ENCODE data around the gene GGCX. TPM values are rescaled to one million over a fixed set of nuclear protein-coding genes. Genes with fewer than 3 reads are reported as not detected.

GGCX gene
- total and polyA plus RNA-seq, 9 of the 15 experiments (the other 6 are each of a cell fraction or from before 2014, with no cell fraction given): 14.4 to 47.1 (median 28.1) TPM

DNA sequence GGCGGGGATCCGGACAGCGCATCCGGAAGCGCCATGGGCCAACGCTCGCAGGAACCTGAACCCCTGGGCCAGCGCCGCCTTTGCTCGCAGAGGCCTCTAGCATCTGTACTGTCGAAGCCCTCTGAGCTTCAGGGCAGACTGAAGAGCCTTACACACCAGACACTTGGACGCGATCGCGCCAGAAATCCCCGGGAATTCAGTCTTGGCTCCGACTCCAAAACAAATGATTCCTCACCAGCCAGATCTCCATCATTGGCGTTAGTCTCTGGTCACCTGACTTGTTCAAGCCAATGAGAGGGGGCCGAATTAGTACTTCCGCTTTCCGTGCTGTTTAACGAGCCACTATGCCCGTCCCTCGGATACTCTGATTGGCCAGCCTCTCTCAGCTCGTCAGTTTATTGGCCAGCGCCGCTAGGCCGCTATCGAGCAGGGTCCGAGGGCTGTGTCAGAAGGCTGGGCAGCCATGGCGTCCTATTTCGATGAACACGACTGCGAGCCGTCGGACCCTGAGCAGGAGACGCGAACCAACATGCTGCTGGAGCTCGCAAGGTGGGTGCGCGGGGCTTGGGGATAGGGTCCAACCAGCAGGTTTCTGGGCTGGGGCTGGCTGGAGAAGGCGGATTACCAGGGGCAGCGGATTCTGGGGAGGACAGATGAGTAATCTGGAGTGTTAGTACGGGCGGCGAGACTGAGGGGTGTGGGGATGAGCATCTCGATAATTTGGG is 34.2 kb upstream of the GGCX start, which contains the start of gene RNF181 (continued):
- peak; percentile 69; the same call in 1 of the 2 replicates for TF ChIP-seq GTF2F1 (IDR thresholded peaks at IDR 0.05; ENCODE audit: low read depth, low read length)
- TF ChIP-seq TBP (optimal IDR thresholded peaks at IDR 0.05; ENCODE audit: low read depth, low read length): peak; percentile 88
- 0 out of 2 replicates have a peak, but pooled peaks have one; percentile 65 for TF ChIP-seq ERF (CRISPR knock-in tag; IDR thresholded peaks at IDR 0.05)
- TF ChIP-seq POLR2A (conservative IDR thresholded peaks at IDR 0.05): peak; percentile 93
- TF ChIP-seq NCOR1 (IDR thresholded peaks at IDR 0.05): no peak
- no peak for TF ChIP-seq TCFL5 (CRISPR knock-in tag; conservative IDR thresholded peaks at IDR 0.05)
- TF ChIP-seq, protein P1, sequence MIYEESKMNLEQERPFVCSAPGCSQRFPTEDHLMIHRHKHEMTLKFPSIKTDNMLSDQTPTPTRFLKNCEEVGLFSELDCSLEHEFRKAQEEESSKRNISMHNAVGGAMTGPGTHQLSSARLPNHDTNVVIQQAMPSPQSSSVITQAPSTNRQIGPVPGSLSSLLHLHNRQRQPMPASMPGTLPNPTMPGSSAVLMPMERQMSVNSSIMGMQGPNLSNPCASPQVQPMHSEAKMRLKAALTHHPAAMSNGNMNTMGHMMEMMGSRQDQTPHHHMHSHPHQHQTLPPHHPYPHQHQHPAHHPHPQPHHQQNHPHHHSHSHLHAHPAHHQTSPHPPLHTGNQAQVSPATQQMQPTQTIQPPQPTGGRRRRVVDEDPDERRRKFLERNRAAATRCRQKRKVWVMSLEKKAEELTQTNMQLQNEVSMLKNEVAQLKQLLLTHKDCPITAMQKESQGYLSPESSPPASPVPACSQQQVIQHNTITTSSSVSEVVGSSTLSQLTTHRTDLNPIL (CRISPR knock-in tag; IDR thresholded peaks at IDR 0.05): no peak
- TF ChIP-seq U2AF2 (optimal IDR thresholded peaks at IDR 0.05; ENCODE audit: low read depth, low read length): no peak
- no peak for TF ChIP-seq ZBED1 (IDR thresholded peaks at IDR 0.05)
- TF ChIP-seq PYGO2 (tag; IDR thresholded peaks at IDR 0.05): no peak
- no peak for TF ChIP-seq CHD4 (IDR thresholded peaks at IDR 0.05; ENCODE audit: insufficient read depth, insufficient replicate concordance, low read depth, low read length, poor library complexity, severe bottlenecking)
- no peak for TF ChIP-seq PCBP2 (IDR thresholded peaks at IDR 0.05; ENCODE audit: low read depth, low read length, poor library complexity, severe bottlenecking)
- TF ChIP-seq STAT5A (IDR thresholded peaks at IDR 0.05; ENCODE audit: borderline replicate concordance, low read length): no peak
- no peak for TF ChIP-seq ZNF507 (tag; conservative IDR thresholded peaks at IDR 0.05)
- TF ChIP-seq ZKSCAN8 (CRISPR knock-in tag; IDR thresholded peaks at IDR 0.05): no peak
- no peak for TF ChIP-seq ZNF3 (CRISPR knock-in tag; IDR thresholded peaks at IDR 0.05)
- TF ChIP-seq CBFB (CRISPR knock-in tag; IDR thresholded peaks at IDR 0.05): no peak
- TF ChIP-seq HMGN3 (IDR thresholded peaks at IDR 0.05; ENCODE audit: borderline replicate concordance, extremely low read depth, insufficient read length, low read depth, low read length): peak; percentile 47
- peak; percentile 93 for TF ChIP-seq POLR2G (IDR thresholded peaks at IDR 0.05; ENCODE audit: low read depth, low read length)
- no peak for TF ChIP-seq GATAD2A (IDR thresholded peaks at IDR 0.05)
- TF ChIP-seq, protein P2, sequence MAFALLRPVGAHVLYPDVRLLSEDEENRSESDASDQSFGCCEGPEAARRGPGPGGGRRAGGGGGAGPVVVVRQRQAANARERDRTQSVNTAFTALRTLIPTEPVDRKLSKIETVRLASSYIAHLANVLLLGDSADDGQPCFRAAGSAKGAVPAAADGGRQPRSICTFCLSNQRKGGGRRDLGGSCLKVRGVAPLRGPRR (CRISPR knock-in tag; IDR thresholded peaks at IDR 0.05): no peak
- TF ChIP-seq ZNF23 (CRISPR knock-in tag; IDR thresholded peaks at IDR 0.05): 0 out of 2 replicates have a peak, but pooled peaks have one; percentile 20
- TF ChIP-seq SIN3A (IDR thresholded peaks at IDR 0.05; ENCODE audit: borderline replicate concordance in 2 of 2, control insufficient read depth in 1 of 2, low read depth in 2 of 2, low read length in 2 of 2): peak; percentile 58 to 68; a peak in 2 of 4 replicates
- no peak for TF ChIP-seq RBM39 (optimal IDR thresholded peaks at IDR 0.05; ENCODE audit: low read depth, low read length)
- no peak for TF ChIP-seq SMARCB1 (IDR thresholded peaks at IDR 0.05; ENCODE audit: insufficient read length, low read depth)
- TF ChIP-seq RBM22 (IDR thresholded peaks at IDR 0.05; ENCODE audit: low read depth, low read length, poor library complexity, severe bottlenecking): no peak
- TF ChIP-seq CHD1 (IDR thresholded peaks at IDR 0.05; ENCODE audit: low read length): no peak
- TF ChIP-seq MED1 (CRISPR knock-in tag; IDR thresholded peaks at IDR 0.05; ENCODE audit: borderline replicate concordance): no peak
- TF ChIP-seq CHD2 (IDR thresholded peaks at IDR 0.05; ENCODE audit: low read depth, low read length): peak; percentile 73
- TF ChIP-seq GABPB2 (CRISPR knock-in tag; conservative IDR thresholded peaks at IDR 0.05): no peak

Data from K562 (cell line).